HG02973 (cell line): ENCODE data around the gene PYY.

Experiments
- ATAC-seq: cut with Tn5 transposase; IDR thresholded peaks from one replicate; pipeline ENCODE4 v1.9.1; 2021; ENCODE audit warnings: moderate library complexity; ENCODE audit not compliant: unreplicated experiment

The PYY gene

DNA sequence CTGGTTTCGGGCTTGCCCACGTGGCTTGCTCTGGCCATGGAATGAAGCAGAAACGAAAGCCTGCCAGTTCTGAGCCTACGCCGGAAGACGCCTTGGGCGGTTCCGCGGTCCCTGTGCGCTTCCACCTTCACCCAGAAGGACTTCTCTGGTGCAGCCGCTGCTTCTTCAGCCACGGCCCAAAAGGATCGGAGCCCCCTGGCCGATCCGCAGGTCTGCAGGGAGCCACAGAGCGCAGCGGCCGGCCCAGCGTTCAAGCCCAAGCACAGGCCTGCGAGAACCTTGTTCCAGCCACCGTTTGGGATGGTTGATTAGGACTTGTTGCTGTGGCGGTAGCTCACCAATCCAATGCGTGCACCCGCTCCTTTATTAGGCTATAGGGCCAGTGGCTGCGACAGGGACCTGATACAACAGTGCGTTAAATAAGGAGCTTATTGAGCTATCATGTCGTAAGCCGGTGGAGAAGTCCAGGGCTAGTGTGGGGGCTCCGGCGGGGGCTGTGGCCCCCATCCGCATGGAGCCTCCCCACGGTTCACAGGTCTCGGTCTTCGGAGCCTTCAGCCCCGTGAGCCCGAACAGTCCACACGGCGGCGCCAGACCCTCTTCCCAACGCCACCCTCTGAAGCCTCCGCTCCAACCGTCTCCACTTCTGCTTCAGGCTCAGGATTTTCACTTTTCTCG lies 36.3 kb downstream of the PYY start:
- no peak for ATAC-seq

DNA sequence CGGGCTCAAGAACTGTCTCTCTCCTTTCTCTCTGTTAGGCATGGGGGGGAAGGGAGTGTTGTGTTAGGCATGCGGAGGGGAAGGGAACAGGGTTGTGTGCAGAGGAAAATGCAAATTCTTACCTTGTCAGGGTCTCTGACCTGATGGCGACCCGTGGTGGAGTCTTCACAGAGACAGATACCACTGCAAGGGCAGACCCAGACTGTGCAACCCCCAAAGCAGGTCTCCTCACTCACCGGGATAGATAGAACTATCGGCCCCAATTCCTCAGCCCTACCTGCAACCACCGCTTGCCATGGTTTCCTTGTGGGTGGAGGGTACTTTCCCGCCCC lies 36.8 kb downstream of the PYY start:
- ATAC-seq, result no peak

DNA sequence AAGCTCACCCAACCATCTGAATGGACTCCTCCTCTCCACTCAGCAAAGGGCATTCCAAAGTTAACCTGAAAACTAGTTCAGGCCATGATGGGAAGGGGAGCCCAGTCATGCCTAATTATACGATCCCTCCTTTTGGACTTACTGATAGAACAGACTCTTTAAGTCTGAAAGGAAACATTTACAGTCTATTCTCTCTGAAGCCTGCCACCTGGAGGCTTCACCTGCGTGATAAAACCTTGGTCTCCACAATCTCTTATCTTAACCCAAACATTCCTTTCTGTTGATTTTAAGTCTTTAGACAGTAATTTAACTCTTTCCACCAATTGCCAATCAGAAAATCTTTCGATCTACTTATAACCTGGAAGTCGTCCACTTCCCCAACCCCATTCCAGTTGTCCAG lies 37.4 kb downstream of the PYY start:
- ATAC-seq, result no peak

DNA sequence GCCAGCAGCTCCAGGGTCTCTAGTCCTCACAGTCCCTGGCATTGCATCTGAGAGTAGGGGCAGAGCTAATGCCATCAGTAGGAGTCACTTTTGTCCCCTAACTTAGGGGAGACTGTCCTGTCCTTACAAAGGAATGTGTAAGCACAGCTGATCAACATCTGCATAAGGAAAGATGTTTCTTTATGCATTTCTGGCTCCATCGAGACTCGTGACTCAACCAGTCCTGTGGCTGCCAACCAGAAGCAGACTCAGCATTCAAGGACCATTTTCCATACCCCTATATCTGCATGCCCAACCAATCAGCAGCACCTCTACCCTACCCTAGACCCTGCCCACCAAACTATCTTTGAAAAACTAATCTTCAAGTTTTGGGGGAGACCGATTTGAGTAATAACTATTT lies 38.2 kb downstream of the PYY start:
- ATAC-seq, result no peak

DNA sequence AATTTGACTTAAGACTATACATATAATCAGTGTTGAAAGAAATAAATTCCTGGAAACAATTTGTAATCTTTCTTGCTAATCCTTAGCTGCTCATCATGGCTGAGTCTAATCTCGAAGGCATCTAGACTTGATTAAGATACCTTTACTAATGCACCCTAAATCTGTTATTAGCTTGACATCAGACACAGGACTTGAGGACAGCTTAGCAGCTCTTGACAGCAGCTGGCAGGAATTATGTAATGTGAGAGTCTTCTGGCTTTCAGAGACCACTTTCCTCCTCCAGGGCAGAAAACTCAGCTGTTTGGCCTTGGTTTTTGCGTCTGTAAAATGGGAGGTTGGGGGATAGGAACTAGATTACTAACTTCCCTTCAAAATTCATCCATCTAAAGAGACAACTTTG lies 39.3 kb downstream of the PYY start:
- ATAC-seq, result no peak

DNA sequence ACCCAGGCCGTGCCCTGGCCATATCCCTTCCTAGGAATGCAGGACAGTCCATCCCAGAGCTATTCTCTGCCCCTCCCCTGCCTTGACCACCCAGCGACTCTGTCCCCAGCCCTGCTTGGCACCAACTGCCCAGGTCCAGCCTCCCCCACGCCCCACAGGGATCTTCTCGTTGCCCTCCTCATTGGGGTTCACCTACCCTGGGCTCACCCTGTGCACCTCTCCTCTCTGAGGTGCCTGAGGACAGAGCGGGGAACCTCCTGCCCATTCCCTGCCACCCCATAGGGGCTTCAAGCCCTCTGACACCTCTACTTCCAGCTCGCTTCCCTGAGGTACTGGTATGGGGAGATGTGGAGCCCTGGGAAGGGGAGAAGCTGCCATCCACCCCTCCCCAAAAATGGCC lies 40.2 kb downstream of the PYY start:
- ATAC-seq, result no peak

DNA sequence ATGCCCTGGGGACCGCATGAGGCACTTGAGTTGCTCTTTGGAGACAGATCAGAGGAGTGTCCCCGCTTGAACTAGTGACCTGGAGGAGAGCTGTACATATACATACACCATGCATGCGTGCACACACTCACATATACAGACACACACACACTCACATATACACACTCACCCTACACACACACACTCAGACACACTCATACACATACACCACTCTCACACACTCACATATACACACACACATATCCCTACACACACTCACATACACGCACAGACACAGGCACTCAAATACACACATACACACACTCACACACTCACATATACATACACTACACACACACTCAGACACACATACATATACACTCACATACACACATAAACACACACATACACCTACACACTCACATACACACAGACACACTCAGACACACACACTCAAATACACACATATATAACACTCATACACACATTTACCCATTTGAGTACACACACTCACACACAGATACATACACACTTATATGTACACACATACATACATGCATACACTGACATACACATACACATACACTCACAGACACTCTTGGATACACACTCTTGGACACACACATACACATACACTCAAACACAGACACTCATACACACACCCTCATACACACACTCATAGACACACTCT lies 41.0 kb downstream of the PYY start:
- ATAC-seq, result no peak

DNA sequence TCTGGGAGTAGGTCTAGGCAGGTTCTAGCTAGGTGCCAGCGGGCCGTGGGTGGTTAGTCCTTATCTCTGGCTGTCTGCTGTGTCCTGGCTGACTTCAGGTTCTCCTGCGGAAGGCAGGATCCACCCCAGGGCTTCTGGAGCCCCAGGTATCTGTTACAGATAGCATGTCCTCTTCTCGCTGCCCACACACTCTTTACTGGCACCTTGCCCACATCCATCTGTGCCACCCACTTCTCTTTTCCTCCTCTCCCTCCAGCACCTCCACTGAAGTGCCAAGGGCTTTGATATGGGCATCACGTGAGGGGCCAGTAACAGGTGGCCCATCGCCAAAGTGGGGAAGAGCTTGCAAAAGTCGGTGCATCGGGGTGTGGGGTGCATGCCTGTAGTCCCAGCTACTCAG lies 41.8 kb downstream of the PYY start:
- no peak for ATAC-seq

DNA sequence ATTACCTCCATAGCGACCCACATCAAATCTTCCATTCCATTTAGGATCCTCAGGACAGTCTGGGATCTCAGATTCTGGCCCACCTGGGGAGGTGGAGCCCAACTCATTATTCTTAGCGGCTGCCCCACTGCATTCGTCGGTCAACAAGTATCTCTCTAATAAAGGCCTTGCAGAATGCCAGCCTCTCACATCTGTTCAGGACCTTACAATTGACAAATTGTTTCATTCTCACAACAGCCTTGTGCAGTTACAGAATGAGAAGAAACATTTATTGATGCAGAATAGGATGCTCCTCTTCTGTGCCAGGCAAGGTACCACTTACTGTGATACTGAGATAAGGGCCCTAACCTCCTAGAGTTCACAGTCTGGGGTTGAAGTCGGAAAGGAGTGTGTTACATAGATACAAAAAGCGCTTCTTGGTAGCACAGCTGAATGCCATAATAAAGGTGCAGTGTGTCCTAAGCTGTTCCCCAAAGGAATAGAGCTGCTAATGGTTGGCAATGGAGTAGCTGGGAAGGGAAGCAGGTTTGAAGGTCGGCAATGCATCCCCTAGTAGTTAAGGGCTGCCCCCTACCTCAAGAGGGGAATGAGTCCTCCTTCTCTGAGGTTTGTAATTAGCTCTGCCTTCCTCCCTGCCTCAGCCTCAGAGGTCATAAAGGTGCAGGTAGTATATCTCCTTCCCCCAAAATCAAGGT lies 44.1 kb downstream of the PYY start:
- no peak for ATAC-seq

DNA sequence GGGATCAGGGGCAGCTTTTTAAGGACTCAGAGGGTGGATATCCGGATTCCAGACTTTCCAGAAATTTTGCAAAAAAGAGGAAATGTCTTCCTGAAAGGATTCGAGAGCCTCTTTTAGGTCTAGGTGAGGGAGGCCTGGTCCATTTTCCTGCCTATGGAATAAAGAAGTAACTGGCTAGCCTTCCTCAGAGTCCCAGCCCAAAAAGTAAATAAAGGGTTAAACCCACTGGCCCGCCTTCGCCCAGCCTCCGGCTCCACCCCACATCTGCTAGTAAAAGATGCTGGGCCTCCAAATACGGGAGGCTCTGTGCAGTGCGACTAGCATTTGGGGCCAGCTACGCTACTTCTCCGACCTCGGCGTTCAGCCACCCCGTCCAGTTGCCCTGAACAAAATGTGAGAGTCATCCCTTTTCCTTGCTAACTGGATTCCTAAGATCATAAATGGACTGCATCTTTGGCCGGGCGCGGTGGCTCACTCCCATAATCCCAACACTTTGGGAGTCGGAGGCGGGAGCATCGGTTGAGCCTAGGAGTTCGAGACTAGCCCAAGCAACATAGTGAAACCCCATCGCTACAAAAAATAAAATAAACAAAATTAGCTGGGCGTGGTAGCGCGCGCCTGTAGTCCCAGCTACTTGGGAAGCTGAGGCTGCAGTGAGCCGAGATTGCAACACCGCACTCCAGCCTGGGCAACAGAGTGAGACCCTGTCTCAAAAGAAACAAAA lies 45.6 kb downstream of the PYY start:
- ATAC-seq, result no peak

DNA sequence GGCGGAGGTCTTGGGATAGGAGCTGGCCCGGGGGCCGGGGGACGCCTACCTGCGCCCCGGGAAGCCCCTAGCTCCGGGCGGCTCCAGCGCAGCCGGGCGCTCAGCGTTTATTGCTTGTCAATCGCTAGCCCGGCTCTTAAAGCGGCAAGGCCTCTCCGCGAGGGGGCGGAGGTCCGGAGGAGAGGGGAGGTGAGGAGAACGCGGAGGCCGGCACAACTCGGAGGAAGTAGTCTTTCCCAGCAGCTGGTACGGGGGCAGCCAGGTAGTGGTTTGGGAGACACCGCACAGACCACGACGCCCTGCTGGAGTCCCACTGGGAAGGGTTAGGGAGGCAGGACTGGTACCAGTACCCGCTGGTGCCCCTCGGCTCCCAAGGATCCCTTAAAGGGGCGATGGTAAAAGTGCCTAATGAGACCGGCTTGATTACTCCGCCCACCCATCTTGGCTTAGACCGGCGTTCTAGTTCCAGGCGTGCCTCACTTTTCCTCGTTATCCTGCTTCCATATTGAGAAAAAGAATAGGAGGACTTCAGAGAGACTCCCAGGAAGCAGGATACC lies 46.2 kb downstream of the PYY start, which contains the start of gene MPP2:
MPP2 (minus strand) TSS at position 112 of the 557 bp plus-strand sequence. CDS start 3,076 bp downstream, outside the sequence.
- no peak for ATAC-seq

DNA sequence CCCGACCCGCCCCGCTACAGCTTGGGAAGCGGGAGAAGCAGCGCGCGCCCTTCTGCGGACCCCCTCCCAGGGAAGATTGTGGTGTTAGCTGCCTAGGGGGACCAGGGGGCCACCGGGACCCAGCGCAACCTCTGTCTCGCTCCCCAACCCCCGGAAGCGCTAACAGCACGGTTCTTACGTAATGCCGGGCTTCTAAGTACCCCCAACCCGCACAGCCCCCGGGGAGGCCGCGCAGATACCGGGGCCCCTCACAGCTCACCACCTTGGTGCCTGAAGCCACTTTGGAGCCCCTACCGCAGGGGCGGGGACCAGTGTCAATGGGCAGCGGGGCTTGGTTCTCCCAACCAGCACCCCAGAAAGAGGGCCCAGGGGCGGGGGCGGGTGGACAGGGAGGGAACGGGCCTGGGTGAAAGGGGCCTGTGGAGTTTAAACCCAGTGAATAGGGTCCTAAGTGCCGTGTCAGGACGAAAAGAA lies 46.8 kb downstream of the PYY start:
- no peak for ATAC-seq

DNA sequence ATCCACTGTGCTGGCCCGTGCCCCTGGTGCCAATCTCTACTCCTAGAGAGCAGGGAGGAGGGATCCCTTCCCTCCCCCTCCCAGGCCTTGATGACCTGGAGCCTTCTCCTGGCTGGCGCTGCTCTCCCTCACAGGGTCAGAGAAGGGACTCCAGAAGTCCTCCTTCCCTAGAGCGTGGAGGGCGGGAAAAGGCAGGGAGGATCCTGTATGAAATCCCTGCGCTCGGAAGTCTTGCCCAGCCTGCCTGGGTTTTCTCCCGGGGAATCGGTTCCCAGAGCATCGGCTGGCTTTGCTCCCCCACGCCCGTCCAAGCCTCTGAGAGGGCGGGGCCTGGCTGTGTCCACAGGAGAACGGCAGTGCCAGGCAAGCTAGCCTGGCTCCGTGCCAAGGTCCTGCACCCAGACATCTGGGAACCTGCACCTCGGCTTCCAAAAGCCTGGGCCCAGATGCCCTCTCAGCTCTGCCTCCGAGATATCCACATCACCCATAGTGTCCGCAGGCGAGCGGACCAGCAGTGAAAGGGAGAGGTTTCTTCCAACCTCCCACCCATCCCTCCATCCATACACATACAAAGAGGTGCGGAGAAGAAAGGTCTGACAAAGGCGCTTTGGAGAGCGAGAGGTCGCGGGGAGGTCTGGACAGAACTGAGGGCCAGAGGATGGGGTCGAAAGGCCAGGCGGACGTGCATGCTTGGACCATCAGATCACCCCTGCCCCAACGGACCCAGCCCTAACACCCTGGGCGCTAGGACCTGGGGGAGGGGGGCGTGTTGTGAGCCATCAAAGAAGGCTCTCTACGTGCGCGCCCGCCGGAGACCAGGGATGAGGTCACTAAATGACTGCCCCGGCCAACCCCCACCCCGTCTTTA lies 47.5 kb downstream of the PYY start:
- ATAC-seq, result no peak

DNA sequence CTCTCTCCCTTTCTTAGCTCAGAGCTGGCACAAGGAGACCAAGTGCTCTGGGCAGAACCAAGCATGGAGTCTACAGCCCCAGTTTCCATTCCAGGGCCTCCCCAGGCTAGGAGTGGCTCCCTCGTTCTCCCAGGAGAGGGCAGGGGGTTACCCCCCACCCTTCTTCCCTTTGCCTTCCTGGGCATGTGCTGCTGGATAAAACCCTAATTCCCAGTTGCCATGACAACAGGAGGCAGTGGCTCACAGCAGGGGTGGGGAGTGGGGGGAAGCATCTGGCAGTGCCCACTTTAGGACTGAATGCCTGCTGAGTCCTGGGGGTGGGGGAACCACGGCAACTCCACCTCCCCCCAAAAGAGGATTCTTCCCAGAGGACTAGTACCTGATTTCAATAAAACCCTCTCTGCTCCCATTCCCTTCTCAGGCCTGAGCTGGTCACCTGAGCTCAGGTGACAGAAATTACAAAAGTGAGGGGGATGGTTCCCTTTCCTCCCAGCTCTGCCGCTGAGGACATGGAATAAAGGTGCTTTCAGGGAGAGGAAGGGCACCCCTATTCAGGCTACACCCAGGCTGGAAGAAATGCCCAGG lies 48.2 kb downstream of the PYY start:
- no peak for ATAC-seq
